Measurements from ENCODE around the gene SBF2.

SBF2 gene

GRCh38 chr11:10301656-10302358 is 7.8 kb upstream of the SBF2 start:
- DNase-seq (ENCODE audit: low read depth), result no peak
- H3K4me3 ChIP-seq (ENCODE audit: low read depth, low read length), result peak overlapping the region; percentile 84
- in situ Hi-C loops (cut with HindIII; ENCODE audit: low sequenced_read_pairs), result loop anchor here (5.0 kb wide), 2 partner anchors 550 to 685 kb away; no protein-coding TSS in a partner anchor
- TF ChIP-seq CTCF (IDR thresholded peaks at IDR 0.05; ENCODE audit: low read depth, low read length, missing control alignments), result no peak

- TF ChIP-seq CTCF (IDR thresholded peaks at IDR 0.05; ENCODE audit: low read depth, low read length, missing control alignments), result peak; percentile 44
- no peak overlapping the region for H3K4me3 ChIP-seq (ENCODE audit: low read depth, low read length)
- in situ Hi-C loops (cut with HindIII; ENCODE audit: low sequenced_read_pairs), result no loop called here
- peak; percentile 83 for DNase-seq (ENCODE audit: low read depth)
Measured at GRCh38 chr11:10298342-10298741, 4.3 kb upstream of the SBF2 start.

GRCh38 chr11:10295064-10295901 is 1.3 kb upstream of the SBF2 start:
- H3K4me3 ChIP-seq (ENCODE audit: low read depth, low read length), result peak overlapping the region; percentile 72
- in situ Hi-C loops (cut with HindIII; ENCODE audit: low sequenced_read_pairs), result no loop called here
- TF ChIP-seq CTCF (IDR thresholded peaks at IDR 0.05; ENCODE audit: low read depth, low read length, missing control alignments), result no peak
- no peak for DNase-seq (ENCODE audit: low read depth)

GRCh38 chr11:10294290-10294953 is 403 bp upstream of the SBF2 start:
- in situ Hi-C loops (cut with HindIII; ENCODE audit: low sequenced_read_pairs), result no loop called here
- no peak for DNase-seq (ENCODE audit: low read depth)

GRCh38 chr11:10291801-10292638 is 2.0 kb downstream of the SBF2 start:
- no peak overlapping the region for H3K4me3 ChIP-seq (ENCODE audit: low read depth, low read length)
- no peak for DNase-seq (ENCODE audit: low read depth)
- in situ Hi-C loops (cut with HindIII; ENCODE audit: low sequenced_read_pairs), result no loop called here
- no peak for TF ChIP-seq CTCF (IDR thresholded peaks at IDR 0.05; ENCODE audit: low read depth, low read length, missing control alignments)

More at GRCh38 chr11:10294290-10294953, 403 bp upstream of the SBF2 start:
- no peak for TF ChIP-seq CTCF (IDR thresholded peaks at IDR 0.05; ENCODE audit: low read depth, low read length, missing control alignments)
- H3K4me3 ChIP-seq (ENCODE audit: low read depth, low read length), result peak overlapping the region; percentile 72
